ENCODE results near the gene C2orf81. TPM values are rescaled to one million over a fixed set of nuclear protein-coding genes. Genes with fewer than 3 reads are reported as not detected.
A peak's percentile ranks its signal among the peaks of the same experiment; 100 is the strongest.

The C2orf81 gene
- total RNA-seq, 1 donor: 0.86 TPM

DNA sequence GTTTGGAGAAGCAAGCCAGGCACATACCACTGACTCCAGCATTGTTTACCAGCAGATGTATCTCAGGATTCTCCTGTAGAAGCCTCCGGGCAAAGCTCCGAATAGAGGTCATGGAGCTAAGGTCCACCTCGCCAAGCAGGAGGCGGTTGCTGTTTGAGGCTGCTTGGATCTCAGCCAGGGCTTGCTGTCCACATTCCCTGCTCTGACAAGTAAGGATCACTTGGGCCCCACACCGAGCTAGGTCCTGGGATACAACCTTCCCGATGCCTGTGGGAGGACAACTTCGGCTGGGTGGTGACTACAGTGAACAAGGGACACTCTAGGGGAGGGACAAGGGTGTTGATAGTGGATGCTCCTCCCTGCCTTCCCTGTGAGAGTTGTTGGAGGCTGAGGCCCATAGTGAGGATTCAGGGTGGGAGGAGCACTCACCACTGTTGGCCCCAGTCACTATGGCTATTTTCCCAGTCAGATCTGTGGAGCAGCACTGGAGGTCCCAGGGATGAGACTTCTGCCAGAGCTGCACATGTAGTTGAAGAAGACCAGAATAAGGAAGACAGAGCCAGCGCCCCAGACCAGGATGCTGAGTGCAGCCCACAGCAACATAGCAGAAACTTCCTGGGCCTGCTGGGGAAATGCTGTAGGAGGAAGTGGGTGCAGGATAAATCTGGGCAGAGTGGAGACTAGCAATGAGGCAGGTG lies 8.3 kb downstream of the C2orf81 start:
- peak; percentile 42 for DNase-seq (ENCODE audit: low read depth)

GRCh38 chr2:74407682-74408081 lies 13.7 kb downstream of the C2orf81 start:
- H3K4me3 ChIP-seq (ENCODE audit: low read depth, low read length): no peak overlapping the region
- DNase-seq (ENCODE audit: low read depth): no peak
- no peak for TF ChIP-seq CTCF (IDR thresholded peaks at IDR 0.05; ENCODE audit: insufficient read depth, low read depth, low read length)

More for the DNA sequence above, 8.3 kb downstream of the C2orf81 start:
- no peak for TF ChIP-seq CTCF (IDR thresholded peaks at IDR 0.05; ENCODE audit: insufficient read depth, low read depth, low read length)
- H3K4me3 ChIP-seq (ENCODE audit: low read depth, low read length): no peak overlapping the region

DNA sequence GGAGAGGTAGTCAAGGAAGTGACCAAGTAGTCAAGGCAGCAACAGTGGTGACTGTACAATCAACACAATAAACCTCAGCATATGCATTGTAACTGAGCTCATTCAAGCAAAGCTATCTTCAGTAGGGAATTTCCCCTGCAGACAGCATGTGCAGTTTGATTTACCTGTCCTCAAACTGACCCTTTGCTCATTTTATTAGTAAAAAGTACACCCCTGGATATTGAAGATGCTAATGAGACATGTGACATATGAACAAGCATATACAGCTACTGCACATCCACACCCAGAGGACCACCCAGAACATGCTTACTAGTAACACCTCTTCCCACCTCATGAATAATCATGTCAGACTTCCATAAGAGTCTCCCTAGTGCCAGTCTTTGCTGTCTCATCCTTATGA lies 15.4 kb downstream of the C2orf81 start:
- H3K4me3 ChIP-seq (ENCODE audit: low read depth, low read length): no peak overlapping the region
- TF ChIP-seq CTCF (IDR thresholded peaks at IDR 0.05; ENCODE audit: insufficient read depth, low read depth, low read length): no peak
- no peak for DNase-seq (ENCODE audit: low read depth)

- DNase-seq (ENCODE audit: low read depth): no peak
- TF ChIP-seq CTCF (IDR thresholded peaks at IDR 0.05; ENCODE audit: insufficient read depth, low read depth, low read length): no peak
- H3K4me3 ChIP-seq (ENCODE audit: low read depth, low read length): no peak overlapping the region
Observed at GRCh38 chr2:74401891-74402290, 19.5 kb downstream of the C2orf81 start.

GRCh38 chr2:74399785-74400184 lies 21.6 kb downstream of the C2orf81 start:
- TF ChIP-seq CTCF (IDR thresholded peaks at IDR 0.05; ENCODE audit: insufficient read depth, low read depth, low read length): peak; percentile 75
- peak; percentile 45 for DNase-seq (ENCODE audit: low read depth)
- no peak overlapping the region for H3K4me3 ChIP-seq (ENCODE audit: low read depth, low read length)

DNA sequence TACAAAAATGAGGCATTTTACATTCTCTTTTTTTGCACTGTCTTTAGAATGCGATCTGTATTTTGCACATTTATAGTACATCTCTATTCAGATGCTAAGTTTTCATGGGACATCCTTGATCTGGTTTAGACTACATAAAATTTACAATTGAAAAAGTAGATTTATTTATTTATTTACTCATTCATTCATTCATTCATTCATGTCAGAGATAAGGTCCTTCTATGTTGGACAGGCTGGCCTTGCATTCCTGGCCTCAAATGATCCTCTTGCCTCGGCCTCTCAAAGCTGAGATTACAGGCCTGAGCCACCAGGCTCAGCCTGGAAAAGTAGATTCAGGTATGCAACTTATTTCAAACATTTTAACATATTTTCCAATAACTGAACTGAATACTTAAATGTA lies 25.3 kb downstream of the C2orf81 start:
- no peak for DNase-seq (ENCODE audit: low read depth)
- no peak overlapping the region for H3K4me3 ChIP-seq (ENCODE audit: low read depth, low read length)
- TF ChIP-seq CTCF (IDR thresholded peaks at IDR 0.05; ENCODE audit: insufficient read depth, low read depth, low read length): no peak

- no peak for TF ChIP-seq CTCF (IDR thresholded peaks at IDR 0.05; ENCODE audit: insufficient read depth, low read depth, low read length)
- DNase-seq (ENCODE audit: low read depth): no peak
- no peak overlapping the region for H3K4me3 ChIP-seq (ENCODE audit: low read depth, low read length)
Observed at GRCh38 chr2:74393525-74393924, 27.9 kb downstream of the C2orf81 start.

Measured in fibroblast of villous mesenchyme (primary cell).